ENCODE results near the gene KRTAP10-6.

KRTAP10-6 gene

GRCh38 chr21:44599264-44600029 lies 7.1 kb upstream of the KRTAP10-6 start:
- no peaks in the 10 kb centered on the region for H3K9me3 ChIP-seq (ENCODE audit: control insufficient read depth, low read length)
- no peaks in the 10 kb centered on the region for H3K27me3 ChIP-seq (ENCODE audit: control insufficient read depth, insufficient read depth, low read length)
- no peaks in the 10 kb centered on the region for H3K79me2 ChIP-seq
- H3K4me1 ChIP-seq = no peaks in the 10 kb centered on the region
- H3K27ac ChIP-seq = no peak overlapping the region
- no peak overlapping the region for H3K4me2 ChIP-seq (ENCODE audit: low read length)
- no peak overlapping the region for H3K4me3 ChIP-seq (ENCODE audit: low read depth, low read length)
- TF ChIP-seq CTCF (IDR thresholded peaks at IDR 0.05) = no peak
- no peaks in the 10 kb centered on the region for H3K36me3 ChIP-seq (ENCODE audit: control insufficient read depth, insufficient read depth, low read length)
- H3K9ac ChIP-seq = no peak overlapping the region
- no peak overlapping the region for H2AFZ ChIP-seq

- no peak for TF ChIP-seq CTCF (IDR thresholded peaks at IDR 0.05)
- Histone ChIP-seq H3K4me3 (ENCODE audit: low read depth, low read length) (no peak overlapping the region), H3K9me3 (ENCODE audit: control insufficient read depth, low read length) (no peaks in the 10 kb centered on the region), H3K9ac (no peak overlapping the region), H2AFZ (no peak overlapping the region), H3K27me3 (ENCODE audit: control insufficient read depth, insufficient read depth, low read length) (no peaks in the 10 kb centered on the region), H3K27ac (no peak overlapping the region), H3K4me1 (no peaks in the 10 kb centered on the region), H3K36me3 (ENCODE audit: control insufficient read depth, insufficient read depth, low read length) (no peaks in the 10 kb centered on the region), H3K79me2 (no peaks in the 10 kb centered on the region), H3K4me2 (ENCODE audit: low read length) (no peak overlapping the region)
Measured at GRCh38 chr21:44598061-44598460, 5.8 kb upstream of the KRTAP10-6 start.

- no peaks in the 10 kb centered on the region for H3K27me3 ChIP-seq (ENCODE audit: control insufficient read depth, insufficient read depth, low read length)
- no peak for TF ChIP-seq CTCF (IDR thresholded peaks at IDR 0.05)
- no peaks in the 10 kb centered on the region for H3K36me3 ChIP-seq (ENCODE audit: control insufficient read depth, insufficient read depth, low read length)
Measured at GRCh38 chr21:44596068-44596725, 3.9 kb upstream of the KRTAP10-6 start.

GRCh38 chr21:44595524-44595923 lies 3.2 kb upstream of the KRTAP10-6 start:
- Histone ChIP-seq H3K4me1 (no peaks in the 10 kb centered on the region), H3K27ac (no peak overlapping the region), H3K9ac (no peak overlapping the region), H3K79me2 (no peaks in the 10 kb centered on the region), H2AFZ (no peak overlapping the region), H3K36me3 (ENCODE audit: control insufficient read depth, insufficient read depth, low read length) (no peaks in the 10 kb centered on the region), H3K4me2 (ENCODE audit: low read length) (no peak overlapping the region), H3K27me3 (ENCODE audit: control insufficient read depth, insufficient read depth, low read length) (no peaks in the 10 kb centered on the region), H3K9me3 (ENCODE audit: control insufficient read depth, low read length) (no peaks in the 10 kb centered on the region), H3K4me3 (ENCODE audit: low read depth, low read length) (no peak overlapping the region)
- TF ChIP-seq CTCF (IDR thresholded peaks at IDR 0.05) = no peak

More at GRCh38 chr21:44596068-44596725, 3.9 kb upstream of the KRTAP10-6 start:
- H3K9ac ChIP-seq = no peak overlapping the region
- no peaks in the 10 kb centered on the region for H3K79me2 ChIP-seq
- H3K4me2 ChIP-seq (ENCODE audit: low read length) = no peak overlapping the region
- no peaks in the 10 kb centered on the region for H3K4me1 ChIP-seq
- no peak overlapping the region for H3K4me3 ChIP-seq (ENCODE audit: low read depth, low read length)
- H2AFZ ChIP-seq = no peak overlapping the region
- no peak overlapping the region for H3K27ac ChIP-seq
- no peaks in the 10 kb centered on the region for H3K9me3 ChIP-seq (ENCODE audit: control insufficient read depth, low read length)

Measured in parathyroid adenoma (tissue), 2 donors.